GM23338 (cell line): Measurements from ENCODE around the gene SLC40A1. TPM values are rescaled to one million over a fixed set of nuclear protein-coding genes. Genes with fewer than 3 reads are reported as not detected.

Source experiments
- ATAC-seq: fragments of 200-7000 bp; cut with Tn5 transposase; 3 replicates; pipeline ENCODE4 v1.9.1; 2020
- DNase-seq: peaks from one replicate; pipeline ENCODE4 v3.0.0-alpha.2; 2015; ENCODE audit warnings: low spot score
- H2AFZ ChIP-seq: fragments of 200-600 bp; sonication (generic); 2 replicates; pipeline ENCODE4 v1.8.0; 2016; ENCODE audit warnings: antibody characterized with exemption, mild to moderate bottlenecking, moderate library complexity
- H3F3A ChIP-seq: fragments of 200-600 bp; sonication (generic); replicated peaks from 2 replicates; pipeline ENCODE4 v1.8.0; 2017; ENCODE audit warnings: antibody characterized with exemption, mixed run types, low read depth
- H3K27ac ChIP-seq: fragments of 200-600 bp; sonication (generic); 2 replicates; pipeline ENCODE4 v1.6.1; 2016; ENCODE audit warnings: low read depth
- H3K27me3 ChIP-seq: fragments of 200-600 bp; sonication (generic); 2 replicates; pipeline ENCODE4 v1.8.0; 2016; ENCODE audit warnings: mild to moderate bottlenecking, mixed run types, moderate library complexity; ENCODE audit not compliant: insufficient read depth
- H3K36me3 ChIP-seq: fragments of 200-600 bp; sonication (generic); 2 replicates; pipeline ENCODE4 v1.8.0; 2016; ENCODE audit warnings: mild to moderate bottlenecking; ENCODE audit not compliant: insufficient read depth
- H3K4me1 ChIP-seq: fragments of 200-600 bp; sonication (generic); 2 replicates; pipeline ENCODE4 v1.8.0; 2016; ENCODE audit warnings: mild to moderate bottlenecking, moderate library complexity; ENCODE audit not compliant: insufficient read depth
- H3K4me2 ChIP-seq: fragments of 200-600 bp; sonication (generic); 2 replicates; pipeline ENCODE4 v1.7.1; 2017; ENCODE audit warnings: mixed run types
- H3K4me3 ChIP-seq: fragments of 200-600 bp; sonication (generic); 2 replicates; pipeline ENCODE4 v1.6.1; 2016; ENCODE audit warnings: mixed run types
- H3K79me2 ChIP-seq: fragments of 200-600 bp; sonication (generic); replicated peaks from 2 replicates; pipeline ENCODE4 v1.8.0; 2017; ENCODE audit warnings: mild to moderate bottlenecking; ENCODE audit not compliant: insufficient read depth
- H3K9me2 ChIP-seq: fragments of 200-600 bp; sonication (generic); 2 replicates; pipeline ENCODE4 v1.8.0; 2017; ENCODE audit not compliant: insufficient read depth
- H4K20me1 ChIP-seq: fragments of 200-600 bp; sonication (generic); replicated peaks from 2 replicates; pipeline ENCODE4 v1.8.0; 2017; ENCODE audit warnings: mild to moderate bottlenecking; ENCODE audit not compliant: insufficient read depth
- H3K27ac Mint-ChIP-seq: 2 replicates; pipeline ENCODE4 v1.8.0; 2020; ENCODE audit warnings: inconsistent platforms, mild to moderate bottlenecking, moderate library complexity, mixed read lengths
- H3K27me3 Mint-ChIP-seq: 3 replicates; pipeline ENCODE4 v1.8.0; 2022; ENCODE audit warnings: low read depth, mild to moderate bottlenecking, moderate library complexity, mixed read lengths, inconsistent platforms; ENCODE audit not compliant: insufficient read depth, poor library complexity
- H3K36me3 Mint-ChIP-seq: 3 replicates; pipeline ENCODE4 v1.8.0; 2021; ENCODE audit warnings: low read depth, mild to moderate bottlenecking, inconsistent platforms, moderate library complexity, mixed read lengths
- H3K4me1 Mint-ChIP-seq: 3 replicates; pipeline ENCODE4 v1.8.0; 2020; ENCODE audit warnings: mild to moderate bottlenecking, inconsistent platforms, mixed read lengths
- H3K4me3 Mint-ChIP-seq: 3 replicates; pipeline ENCODE4 v1.8.0; 2021; ENCODE audit warnings: moderate library complexity, mild to moderate bottlenecking, inconsistent platforms, mixed read lengths
- H3K9me3 Mint-ChIP-seq: 3 replicates; pipeline ENCODE4 v1.8.0; 2020; ENCODE audit warnings: moderate library complexity, mild to moderate bottlenecking, inconsistent platforms, mixed read lengths
- ETS1 ChIP-seq: IDR thresholded peaks from 2 replicates; pipeline ENCODE4 v1.6.1; 2016; ENCODE audit warnings: antibody characterized with exemption
- JUNB ChIP-seq: IDR thresholded peaks from one replicate; pipeline ENCODE4 v1.6.1; 2016; ENCODE audit warnings: antibody characterized with exemption; ENCODE audit not compliant: unreplicated experiment
- NANOG ChIP-seq: IDR thresholded peaks from 2 replicates; pipeline ENCODE4 v1.6.1; 2016; ENCODE audit warnings: antibody characterized with exemption, borderline replicate concordance
- POLR2AphosphoS5 ChIP-seq: IDR thresholded peaks from 2 replicates; pipeline ENCODE4 v1.6.1; 2016; ENCODE audit warnings: antibody characterized with exemption, low read depth
- ZNF114 ChIP-seq: fragments of 250-450 bp; sonication (Bioruptor Pico); IDR thresholded peaks from 2 replicates; pipeline ENCODE4 v1.5.0; 2020; ENCODE audit warnings: mild to moderate bottlenecking, moderate library complexity
- ZNF462 ChIP-seq: fragments of 250-450 bp; sonication (Bioruptor Pico); IDR thresholded peaks from 2 replicates; pipeline ENCODE4 v1.5.0; 2020; ENCODE audit warnings: mild to moderate bottlenecking, moderate library complexity
- polyA plus RNA-seq: library from polyadenylated mRNA; unstranded; fragments of >200 nt; fragmentation: Nextera tagmentation; extraction: Ambion mirVana; gene quantifications from 2 replicates; pipeline ENCODE4 v1.2.1, GENCODE V29; 2016
- total RNA-seq: library from RNA; depleted of rRNA; stranded (reverse); fragments of >200 nt; shearing (Covaris generic); gene quantifications from 2 replicates; pipeline ENCODE4 v1.2.3, GENCODE V29; 2014
- TF ChIP-seq, protein P1 (sequence below), 2 experiments: fragments of 200-600 bp in 1 of 2; sonication (generic) in 1 of 2; conservative IDR thresholded peaks; 2 replicates each; pipeline versions ENCODE4 v1.5.1 to v1.6.1; 2016 to 2017; ENCODE audit warnings: antibody characterized with exemption in 2 of 2, low read depth in 2 of 2, mild to moderate bottlenecking in 2 of 2, moderate library complexity in 1 of 2
- TF ChIP-seq, protein P2 (sequence below): IDR thresholded peaks from one replicate; pipeline ENCODE4 v1.6.1; 2018; ENCODE audit warnings: antibody characterized with exemption; ENCODE audit not compliant: unreplicated experiment

SLC40A1 gene
- total and polyA plus RNA-seq, 2 experiments from 2014 or later = 0.08 TPM; not detected in 1

GRCh38 chr2:189527041-189527750, 53.4 kb downstream of the SLC40A1 start:
- no peaks in the 10 kb centered on the region for H3K4me1 Mint-ChIP-seq
- Histone ChIP-seq H4K20me1 (no peaks in the 10 kb centered on the region; the same call in 1 of the 2 replicates), H2AFZ (peak overlapping the region; percentile 60; the same call in 1 of the 2 replicates), H3F3A (no peaks in the 10 kb centered on the region), H3K27ac (no peak overlapping the region), H3K27me3 (no peaks in the 10 kb centered on the region), H3K36me3 (no peaks in the 10 kb centered on the region), H3K4me1 (no peaks in the 10 kb centered on the region), H3K4me3 (no peak overlapping the region), H3K79me2 (no peaks in the 10 kb centered on the region), H3K9me2 (no peaks in the 10 kb centered on the region), H3K4me2 (no peak overlapping the region)
- peaks cover 2% of the 10 kb centered on the region for H3K27me3 Mint-ChIP-seq
- ATAC-seq (no peak), DNase-seq (no peak)
- TF ChIP-seq NANOG (no peak), ZNF462 (CRISPR knock-in tag) (no peak), ETS1 (no peak), POLR2AphosphoS5 (no peak), JUNB (no peak), ZNF114 (CRISPR knock-in tag) (no peak)
- TF ChIP-seq, protein P1, sequence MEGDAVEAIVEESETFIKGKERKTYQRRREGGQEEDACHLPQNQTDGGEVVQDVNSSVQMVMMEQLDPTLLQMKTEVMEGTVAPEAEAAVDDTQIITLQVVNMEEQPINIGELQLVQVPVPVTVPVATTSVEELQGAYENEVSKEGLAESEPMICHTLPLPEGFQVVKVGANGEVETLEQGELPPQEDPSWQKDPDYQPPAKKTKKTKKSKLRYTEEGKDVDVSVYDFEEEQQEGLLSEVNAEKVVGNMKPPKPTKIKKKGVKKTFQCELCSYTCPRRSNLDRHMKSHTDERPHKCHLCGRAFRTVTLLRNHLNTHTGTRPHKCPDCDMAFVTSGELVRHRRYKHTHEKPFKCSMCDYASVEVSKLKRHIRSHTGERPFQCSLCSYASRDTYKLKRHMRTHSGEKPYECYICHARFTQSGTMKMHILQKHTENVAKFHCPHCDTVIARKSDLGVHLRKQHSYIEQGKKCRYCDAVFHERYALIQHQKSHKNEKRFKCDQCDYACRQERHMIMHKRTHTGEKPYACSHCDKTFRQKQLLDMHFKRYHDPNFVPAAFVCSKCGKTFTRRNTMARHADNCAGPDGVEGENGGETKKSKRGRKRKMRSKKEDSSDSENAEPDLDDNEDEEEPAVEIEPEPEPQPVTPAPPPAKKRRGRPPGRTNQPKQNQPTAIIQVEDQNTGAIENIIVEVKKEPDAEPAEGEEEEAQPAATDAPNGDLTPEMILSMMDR (conservative IDR thresholded peaks at IDR 0.05; ENCODE audit: low read depth in 2 of 2) = no peak
- TF ChIP-seq, protein P2, sequence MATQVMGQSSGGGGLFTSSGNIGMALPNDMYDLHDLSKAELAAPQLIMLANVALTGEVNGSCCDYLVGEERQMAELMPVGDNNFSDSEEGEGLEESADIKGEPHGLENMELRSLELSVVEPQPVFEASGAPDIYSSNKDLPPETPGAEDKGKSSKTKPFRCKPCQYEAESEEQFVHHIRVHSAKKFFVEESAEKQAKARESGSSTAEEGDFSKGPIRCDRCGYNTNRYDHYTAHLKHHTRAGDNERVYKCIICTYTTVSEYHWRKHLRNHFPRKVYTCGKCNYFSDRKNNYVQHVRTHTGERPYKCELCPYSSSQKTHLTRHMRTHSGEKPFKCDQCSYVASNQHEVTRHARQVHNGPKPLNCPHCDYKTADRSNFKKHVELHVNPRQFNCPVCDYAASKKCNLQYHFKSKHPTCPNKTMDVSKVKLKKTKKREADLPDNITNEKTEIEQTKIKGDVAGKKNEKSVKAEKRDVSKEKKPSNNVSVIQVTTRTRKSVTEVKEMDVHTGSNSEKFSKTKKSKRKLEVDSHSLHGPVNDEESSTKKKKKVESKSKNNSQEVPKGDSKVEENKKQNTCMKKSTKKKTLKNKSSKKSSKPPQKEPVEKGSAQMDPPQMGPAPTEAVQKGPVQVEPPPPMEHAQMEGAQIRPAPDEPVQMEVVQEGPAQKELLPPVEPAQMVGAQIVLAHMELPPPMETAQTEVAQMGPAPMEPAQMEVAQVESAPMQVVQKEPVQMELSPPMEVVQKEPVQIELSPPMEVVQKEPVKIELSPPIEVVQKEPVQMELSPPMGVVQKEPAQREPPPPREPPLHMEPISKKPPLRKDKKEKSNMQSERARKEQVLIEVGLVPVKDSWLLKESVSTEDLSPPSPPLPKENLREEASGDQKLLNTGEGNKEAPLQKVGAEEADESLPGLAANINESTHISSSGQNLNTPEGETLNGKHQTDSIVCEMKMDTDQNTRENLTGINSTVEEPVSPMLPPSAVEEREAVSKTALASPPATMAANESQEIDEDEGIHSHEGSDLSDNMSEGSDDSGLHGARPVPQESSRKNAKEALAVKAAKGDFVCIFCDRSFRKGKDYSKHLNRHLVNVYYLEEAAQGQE = no peak
- no peaks in the 10 kb centered on the region for H3K36me3 Mint-ChIP-seq
- no peaks in the 10 kb centered on the region for H3K9me3 Mint-ChIP-seq
- H3K27ac Mint-ChIP-seq = no peak overlapping the region
- no peak overlapping the region for H3K4me3 Mint-ChIP-seq
